Measurements from ENCODE around the gene FUOM. TPM values are rescaled to one million over a fixed set of nuclear protein-coding genes. Genes with fewer than 3 reads are reported as not detected.

The FUOM gene
- polyA plus RNA-seq, 1 of the 3 experiments (the other 2 are of a cell fraction): 32.5 TPM

GRCh38 chr10:133373174-133374090, 15.6 kb upstream of the FUOM start, which contains the start of gene ECHS1 (continued):
- TF ChIP-seq, protein P1, sequence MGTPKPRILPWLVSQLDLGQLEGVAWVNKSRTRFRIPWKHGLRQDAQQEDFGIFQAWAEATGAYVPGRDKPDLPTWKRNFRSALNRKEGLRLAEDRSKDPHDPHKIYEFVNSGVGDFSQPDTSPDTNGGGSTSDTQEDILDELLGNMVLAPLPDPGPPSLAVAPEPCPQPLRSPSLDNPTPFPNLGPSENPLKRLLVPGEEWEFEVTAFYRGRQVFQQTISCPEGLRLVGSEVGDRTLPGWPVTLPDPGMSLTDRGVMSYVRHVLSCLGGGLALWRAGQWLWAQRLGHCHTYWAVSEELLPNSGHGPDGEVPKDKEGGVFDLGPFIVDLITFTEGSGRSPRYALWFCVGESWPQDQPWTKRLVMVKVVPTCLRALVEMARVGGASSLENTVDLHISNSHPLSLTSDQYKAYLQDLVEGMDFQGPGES (IDR thresholded peaks at IDR 0.05; ENCODE audit: low read depth, low read length): no peak
- no peak for TF ChIP-seq MEF2A (IDR thresholded peaks at IDR 0.05; ENCODE audit: borderline replicate concordance, low read depth)
- TF ChIP-seq EP300 (IDR thresholded peaks at IDR 0.05; ENCODE audit: borderline replicate concordance in 1 of 2, low read depth in 1 of 2, low read length in 1 of 2): no peak
- TF ChIP-seq NFIC (IDR thresholded peaks at IDR 0.05; ENCODE audit: borderline replicate concordance): no peak
- no peak for TF ChIP-seq GATA2 (CRISPR knock-in tag; IDR thresholded peaks at IDR 0.05)
- TF ChIP-seq RXRA (IDR thresholded peaks at IDR 0.05; ENCODE audit: borderline replicate concordance, low read depth): no peak
- TF ChIP-seq FOXM1 (IDR thresholded peaks at IDR 0.05; ENCODE audit: low read depth): no peak
- TF ChIP-seq TEAD4 (IDR thresholded peaks at IDR 0.05; ENCODE audit: borderline replicate concordance, insufficient read depth): no peak
- peak; percentile 100 for TF ChIP-seq CHD2 (IDR thresholded peaks at IDR 0.05; ENCODE audit: low read length, partially characterized antibody)
- TF ChIP-seq, protein P2, sequence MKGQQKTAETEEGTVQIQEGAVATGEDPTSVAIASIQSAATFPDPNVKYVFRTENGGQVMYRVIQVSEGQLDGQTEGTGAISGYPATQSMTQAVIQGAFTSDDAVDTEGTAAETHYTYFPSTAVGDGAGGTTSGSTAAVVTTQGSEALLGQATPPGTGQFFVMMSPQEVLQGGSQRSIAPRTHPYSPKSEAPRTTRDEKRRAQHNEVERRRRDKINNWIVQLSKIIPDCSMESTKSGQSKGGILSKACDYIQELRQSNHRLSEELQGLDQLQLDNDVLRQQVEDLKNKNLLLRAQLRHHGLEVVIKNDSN (IDR thresholded peaks at IDR 0.05; ENCODE audit: borderline replicate concordance, low read depth): no peak
- TF ChIP-seq TAF1 (IDR thresholded peaks at IDR 0.05; ENCODE audit: borderline replicate concordance, low read depth, low read length): peak; percentile 91
- TF ChIP-seq NRF1 (IDR thresholded peaks at IDR 0.05; ENCODE audit: low read depth, low read length): no peak
- peak; percentile 95 for TF ChIP-seq POLR2AphosphoS5 (IDR thresholded peaks at IDR 0.05; ENCODE audit: low read depth, low read length)
- peak; percentile 73; the same call in 1 of the 2 replicates for TF ChIP-seq MXI1 (IDR thresholded peaks at IDR 0.05; ENCODE audit: low read depth, low read length)
- no peak for TF ChIP-seq FOSL2 (IDR thresholded peaks at IDR 0.05; ENCODE audit: borderline replicate concordance, low read depth)
- TF ChIP-seq GABPA (IDR thresholded peaks at IDR 0.05; ENCODE audit: low read depth): no peak
- TF ChIP-seq SIN3A (IDR thresholded peaks at IDR 0.05; ENCODE audit: borderline replicate concordance, low read depth, low read length): peak; percentile 85; the same call in 1 of the 2 replicates
- TF ChIP-seq YY1 (IDR thresholded peaks at IDR 0.05; ENCODE audit: low read depth): peak; percentile 85
- TF ChIP-seq, protein P3, sequence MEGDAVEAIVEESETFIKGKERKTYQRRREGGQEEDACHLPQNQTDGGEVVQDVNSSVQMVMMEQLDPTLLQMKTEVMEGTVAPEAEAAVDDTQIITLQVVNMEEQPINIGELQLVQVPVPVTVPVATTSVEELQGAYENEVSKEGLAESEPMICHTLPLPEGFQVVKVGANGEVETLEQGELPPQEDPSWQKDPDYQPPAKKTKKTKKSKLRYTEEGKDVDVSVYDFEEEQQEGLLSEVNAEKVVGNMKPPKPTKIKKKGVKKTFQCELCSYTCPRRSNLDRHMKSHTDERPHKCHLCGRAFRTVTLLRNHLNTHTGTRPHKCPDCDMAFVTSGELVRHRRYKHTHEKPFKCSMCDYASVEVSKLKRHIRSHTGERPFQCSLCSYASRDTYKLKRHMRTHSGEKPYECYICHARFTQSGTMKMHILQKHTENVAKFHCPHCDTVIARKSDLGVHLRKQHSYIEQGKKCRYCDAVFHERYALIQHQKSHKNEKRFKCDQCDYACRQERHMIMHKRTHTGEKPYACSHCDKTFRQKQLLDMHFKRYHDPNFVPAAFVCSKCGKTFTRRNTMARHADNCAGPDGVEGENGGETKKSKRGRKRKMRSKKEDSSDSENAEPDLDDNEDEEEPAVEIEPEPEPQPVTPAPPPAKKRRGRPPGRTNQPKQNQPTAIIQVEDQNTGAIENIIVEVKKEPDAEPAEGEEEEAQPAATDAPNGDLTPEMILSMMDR (IDR thresholded peaks at IDR 0.05): no peak
- TF ChIP-seq, protein P4, sequence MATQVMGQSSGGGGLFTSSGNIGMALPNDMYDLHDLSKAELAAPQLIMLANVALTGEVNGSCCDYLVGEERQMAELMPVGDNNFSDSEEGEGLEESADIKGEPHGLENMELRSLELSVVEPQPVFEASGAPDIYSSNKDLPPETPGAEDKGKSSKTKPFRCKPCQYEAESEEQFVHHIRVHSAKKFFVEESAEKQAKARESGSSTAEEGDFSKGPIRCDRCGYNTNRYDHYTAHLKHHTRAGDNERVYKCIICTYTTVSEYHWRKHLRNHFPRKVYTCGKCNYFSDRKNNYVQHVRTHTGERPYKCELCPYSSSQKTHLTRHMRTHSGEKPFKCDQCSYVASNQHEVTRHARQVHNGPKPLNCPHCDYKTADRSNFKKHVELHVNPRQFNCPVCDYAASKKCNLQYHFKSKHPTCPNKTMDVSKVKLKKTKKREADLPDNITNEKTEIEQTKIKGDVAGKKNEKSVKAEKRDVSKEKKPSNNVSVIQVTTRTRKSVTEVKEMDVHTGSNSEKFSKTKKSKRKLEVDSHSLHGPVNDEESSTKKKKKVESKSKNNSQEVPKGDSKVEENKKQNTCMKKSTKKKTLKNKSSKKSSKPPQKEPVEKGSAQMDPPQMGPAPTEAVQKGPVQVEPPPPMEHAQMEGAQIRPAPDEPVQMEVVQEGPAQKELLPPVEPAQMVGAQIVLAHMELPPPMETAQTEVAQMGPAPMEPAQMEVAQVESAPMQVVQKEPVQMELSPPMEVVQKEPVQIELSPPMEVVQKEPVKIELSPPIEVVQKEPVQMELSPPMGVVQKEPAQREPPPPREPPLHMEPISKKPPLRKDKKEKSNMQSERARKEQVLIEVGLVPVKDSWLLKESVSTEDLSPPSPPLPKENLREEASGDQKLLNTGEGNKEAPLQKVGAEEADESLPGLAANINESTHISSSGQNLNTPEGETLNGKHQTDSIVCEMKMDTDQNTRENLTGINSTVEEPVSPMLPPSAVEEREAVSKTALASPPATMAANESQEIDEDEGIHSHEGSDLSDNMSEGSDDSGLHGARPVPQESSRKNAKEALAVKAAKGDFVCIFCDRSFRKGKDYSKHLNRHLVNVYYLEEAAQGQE (IDR thresholded peaks at IDR 0.05; ENCODE audit: low read depth, low read length): no peak
- no peak for TF ChIP-seq RCOR1 (IDR thresholded peaks at IDR 0.05; ENCODE audit: low read length)
- no peak for TF ChIP-seq TCF12 (IDR thresholded peaks at IDR 0.05)

Measured in SK-N-SH (cell line).